Trophoblast cell (in vitro differentiated cells and primary cell): ENCODE results near the gene PAFAH2.

Experiments used
- DNase-seq, 2 donors: peaks; one replicate each; pipeline ENCODE4 v3.0.0-alpha.2; 2016
- H2AFZ ChIP-seq: 2 replicates; pipeline ENCODE4 v1.6.1; 2013; ENCODE audit warnings: low read length, moderate library complexity, mild to moderate bottlenecking; ENCODE audit not compliant: insufficient read depth, poor library complexity
- H2AK5ac ChIP-seq: 2 replicates; pipeline ENCODE4 v1.6.1; 2013; ENCODE audit warnings: mild to moderate bottlenecking, low read length
- H2BK120ac ChIP-seq: 2 replicates; pipeline ENCODE4 v1.6.1; 2013; ENCODE audit warnings: low read length, mild to moderate bottlenecking, moderate library complexity; ENCODE audit not compliant: insufficient read depth, poor library complexity
- H2BK12ac ChIP-seq: 2 replicates; pipeline ENCODE4 v1.6.1; 2013; ENCODE audit warnings: mild to moderate bottlenecking, low read length, moderate library complexity
- H2BK5ac ChIP-seq: 2 replicates; pipeline ENCODE4 v1.6.1; 2013; ENCODE audit warnings: low read length, low read depth, moderate library complexity, mild to moderate bottlenecking; ENCODE audit not compliant: poor library complexity
- H3K14ac ChIP-seq: 2 replicates; pipeline ENCODE4 v1.6.1; 2013; ENCODE audit warnings: mild to moderate bottlenecking, low read length
- H3K18ac ChIP-seq: 2 replicates; pipeline ENCODE4 v1.6.1; 2013; ENCODE audit warnings: mild to moderate bottlenecking, low read length
- H3K23ac ChIP-seq: 2 replicates; pipeline ENCODE4 v1.6.1; 2013; ENCODE audit warnings: low read length
- H3K27ac ChIP-seq: 2 replicates; pipeline ENCODE4 v1.5.1; 2013; ENCODE audit warnings: low read depth, mild to moderate bottlenecking, inconsistent platforms, low read length, moderate library complexity
- H3K27me3 ChIP-seq: 2 replicates; pipeline ENCODE4 v1.6.1; 2013; ENCODE audit warnings: inconsistent platforms, mild to moderate bottlenecking, low read length, moderate library complexity; ENCODE audit not compliant: insufficient read depth
- H3K36me3 ChIP-seq, 2 experiments: 1 replicate in 1 of 2; 2 replicates in 1 of 2; pipeline ENCODE4 v1.6.1; 2013; ENCODE audit warnings: low read length in 2 of 2, mild to moderate bottlenecking in 2 of 2, moderate library complexity in 1 of 2; ENCODE audit not compliant: insufficient read depth in 2 of 2, control insufficient read depth in 1 of 2
- H3K4ac ChIP-seq: 2 replicates; pipeline ENCODE4 v1.6.1; 2013; ENCODE audit warnings: low read depth, mild to moderate bottlenecking, low read length, moderate library complexity
- H3K4me1 ChIP-seq, 2 experiments: 1 replicate in 1 of 2; 2 replicates in 1 of 2; pipeline ENCODE4 v1.6.1; 2013; ENCODE audit warnings: low read length in 2 of 2, mild to moderate bottlenecking in 2 of 2, moderate library complexity in 1 of 2; ENCODE audit not compliant: insufficient read depth in 2 of 2, control insufficient read depth in 1 of 2
- H3K4me2 ChIP-seq: 2 replicates; pipeline ENCODE4 v1.6.1; 2013; ENCODE audit warnings: inconsistent platforms, mild to moderate bottlenecking, low read length, moderate library complexity
- H3K4me3 ChIP-seq: 2 replicates; pipeline ENCODE4 v1.5.1; 2013; ENCODE audit warnings: mild to moderate bottlenecking, low read depth, low read length, inconsistent platforms
- H3K79me1 ChIP-seq: one replicate; pipeline ENCODE4 v1.6.1; 2013; ENCODE audit warnings: low read length
- H3K79me2 ChIP-seq: 2 replicates; pipeline ENCODE4 v1.6.1; 2013; ENCODE audit warnings: low read length, mild to moderate bottlenecking; ENCODE audit not compliant: control insufficient read depth, insufficient read depth, poor library complexity
- H3K9ac ChIP-seq: 2 replicates; pipeline ENCODE4 v1.6.1; 2013; ENCODE audit warnings: mild to moderate bottlenecking, low read length
- H3K9me3 ChIP-seq: 2 replicates; pipeline ENCODE4 v1.6.1; 2013; ENCODE audit warnings: low read depth, mild to moderate bottlenecking, control low read depth, inconsistent platforms, low read length; ENCODE audit not compliant: insufficient read depth
- H4K12ac ChIP-seq: 2 replicates; pipeline ENCODE4 v1.6.1; 2013; ENCODE audit warnings: low read depth, mild to moderate bottlenecking, low read length, moderate library complexity
- H4K8ac ChIP-seq: 2 replicates; pipeline ENCODE4 v1.6.1; 2013; ENCODE audit warnings: low read depth, mild to moderate bottlenecking, low read length, moderate library complexity
- H4K91ac ChIP-seq: one replicate; pipeline ENCODE4 v1.6.1; 2013; ENCODE audit warnings: low read depth, mild to moderate bottlenecking, low read length, moderate library complexity
- WGBS: extraction: QIAGEN DNeasy Blood & Tissue Kit; methylation state at CpG from one replicate; pipeline ENCODE4 v1.1.7; 2013; ENCODE audit warnings: missing lambda C conversion rate; ENCODE audit not compliant: insufficient read length, insufficient coverage; ENCODE audit errors: extremely low coverage; 5-methylcytosine and 5-hydroxymethylcytosine counted together

PAFAH2 gene

DNA sequence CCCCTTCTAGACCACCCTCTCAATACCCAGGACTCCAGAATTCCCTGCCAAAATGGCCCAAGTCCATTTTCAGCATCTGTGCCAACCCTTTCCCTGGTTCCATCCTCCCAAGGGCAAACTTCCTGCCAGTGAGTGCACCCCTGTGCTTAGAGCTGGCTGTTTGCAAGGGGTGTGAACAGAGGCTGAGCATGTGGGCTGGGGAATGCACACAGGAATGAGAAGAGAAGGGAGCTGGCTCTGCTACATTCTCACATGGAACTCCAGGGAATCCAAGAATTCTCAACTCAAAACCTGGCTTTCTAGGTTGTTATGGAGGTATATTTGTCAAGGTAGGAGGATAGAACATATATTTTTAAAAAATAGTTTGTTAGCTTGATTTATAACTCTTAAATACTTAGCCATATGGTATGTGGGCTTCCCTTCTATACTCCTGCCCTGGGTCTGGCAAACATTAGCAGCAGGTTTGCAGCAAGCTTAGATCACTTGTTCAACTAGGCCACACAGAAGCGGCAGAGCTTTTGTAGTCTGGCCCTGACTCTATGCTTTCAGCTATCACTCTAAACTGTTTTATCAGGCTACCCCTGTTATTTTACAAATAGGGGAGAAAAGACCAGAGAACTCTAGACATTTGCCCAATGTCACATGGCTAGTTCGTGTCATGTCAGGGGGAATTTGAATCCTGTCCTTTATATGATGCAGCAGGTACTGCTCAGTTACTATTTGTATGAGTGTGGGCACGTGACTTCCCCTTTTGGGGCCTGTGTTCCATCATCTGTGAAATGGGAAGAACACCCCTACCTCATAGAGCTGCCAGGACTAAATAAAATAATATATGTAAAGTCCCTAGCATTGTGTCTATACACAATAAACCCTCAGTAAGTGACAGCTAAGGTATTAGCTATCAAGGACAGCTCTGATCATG is 83.5 kb downstream of the PAFAH2 start:
- Histone ChIP-seq H3K79me1 (no peaks in the 10 kb centered on the region), H3K14ac (peak overlapping the region; percentile 57), H3K27me3 (no peaks in the 10 kb centered on the region), H3K4ac (no peak overlapping the region), H3K4me2 (no peak overlapping the region), H3K23ac (no peak overlapping the region), H4K8ac (no peak overlapping the region), H3K18ac (no peak overlapping the region), H2BK120ac (no peak overlapping the region), H3K27ac (no peak overlapping the region), H3K4me1 (peaks cover 4 to 6% of the 10 kb centered on the region in 2 experiments), H2BK12ac (no peak overlapping the region), H2BK5ac (no peak overlapping the region), H3K9me3 (no peaks in the 10 kb centered on the region), H3K4me3 (no peak overlapping the region), H4K12ac (peak overlapping the region; percentile 6), H2AK5ac (no peak overlapping the region), H2AFZ (no peak overlapping the region), H3K9ac (no peak overlapping the region), H4K91ac (no peak overlapping the region), H3K36me3 (no peaks in the 10 kb centered on the region), H3K79me2 (no peaks in the 10 kb centered on the region)
- DNase-seq, result peak; percentile 70 to 85
- no CpG with 5 or more reads among the region's 3 CpGs for WGBS

DNA sequence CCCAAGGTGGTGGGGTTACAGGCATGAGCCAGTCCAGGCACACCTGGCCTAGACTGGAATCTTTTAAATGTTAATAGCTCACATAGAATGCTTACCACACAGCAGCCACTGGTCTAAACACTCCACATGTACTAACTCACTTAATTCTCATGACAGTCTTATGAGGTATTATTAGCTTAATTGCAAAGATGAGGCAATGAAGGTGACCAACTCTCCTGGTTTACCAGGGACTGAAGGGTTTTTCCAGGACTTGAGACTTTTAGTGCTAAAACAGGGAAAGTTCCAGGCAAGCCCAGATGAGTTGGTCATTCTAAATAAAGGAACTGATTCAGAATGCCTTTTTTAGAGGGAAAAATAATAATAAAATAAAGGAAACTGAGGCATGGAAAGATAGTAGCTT is 84.7 kb downstream of the PAFAH2 start:
- no peak overlapping the region for H2BK120ac ChIP-seq
- H3K4me2 ChIP-seq, result no peak overlapping the region
- no peaks in the 10 kb centered on the region for H3K79me2 ChIP-seq
- H3K4ac ChIP-seq, result no peak overlapping the region
- no peaks in the 10 kb centered on the region for H3K9me3 ChIP-seq
- H2AFZ ChIP-seq, result no peak overlapping the region
- H3K79me1 ChIP-seq, result no peaks in the 10 kb centered on the region
- H4K91ac ChIP-seq, result no peak overlapping the region
- no peak overlapping the region for H2AK5ac ChIP-seq
- no peak overlapping the region for H2BK5ac ChIP-seq
- H3K27me3 ChIP-seq, result no peaks in the 10 kb centered on the region
- no peak overlapping the region for H3K14ac ChIP-seq
- no peak overlapping the region for H3K27ac ChIP-seq
- no peak overlapping the region for H3K23ac ChIP-seq
- H4K12ac ChIP-seq, result no peak overlapping the region
- no peak overlapping the region for H3K4me3 ChIP-seq
- DNase-seq, result peak; percentile 65 to 78
- no peak overlapping the region for H3K18ac ChIP-seq
- H3K36me3 ChIP-seq, result no peaks in the 10 kb centered on the region
- H2BK12ac ChIP-seq, result no peak overlapping the region
- no peak overlapping the region for H3K9ac ChIP-seq
- H3K4me1 ChIP-seq, result peaks cover 4 to 6% of the 10 kb centered on the region in 2 experiments
- H4K8ac ChIP-seq, result no peak overlapping the region

DNA sequence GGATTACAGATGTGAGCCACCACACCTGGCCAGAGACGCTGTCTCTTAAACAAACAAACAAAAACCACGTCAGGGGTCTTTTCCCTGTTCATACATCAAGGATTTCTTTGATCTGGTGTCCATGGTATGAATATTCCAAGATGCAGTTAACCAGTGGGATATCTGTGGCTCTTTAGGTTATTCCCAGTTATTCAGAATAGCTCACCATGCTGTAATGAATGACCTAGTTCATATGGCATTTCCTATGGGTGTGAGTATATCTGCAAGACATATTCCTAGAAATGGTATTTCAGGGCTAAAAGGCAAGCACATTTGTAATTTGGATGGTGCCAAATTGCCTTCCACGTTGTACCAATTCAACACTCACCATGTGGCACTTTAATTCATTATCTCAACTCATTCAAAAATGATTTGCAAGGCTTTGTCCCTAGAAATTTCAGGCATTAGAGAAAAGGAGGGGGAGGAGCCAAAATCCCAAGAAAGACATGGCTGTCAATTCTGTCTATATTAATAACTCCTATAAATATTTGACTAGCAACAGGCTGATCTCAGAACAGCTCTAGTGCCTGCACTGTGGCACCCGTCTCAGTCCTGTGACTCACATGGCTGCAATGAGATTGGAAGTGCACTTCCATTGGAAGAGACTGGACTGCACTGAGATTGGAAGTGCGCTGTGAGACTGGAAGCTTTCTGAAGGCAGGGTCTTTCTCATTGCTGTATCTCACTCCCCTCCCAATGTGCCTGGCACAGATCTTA is 85.6 kb downstream of the PAFAH2 start:
- Histone ChIP-seq H3K4me2 (no peak overlapping the region), H2AFZ (no peak overlapping the region), H3K9me3 (no peaks in the 10 kb centered on the region), H3K27ac (no peak overlapping the region), H3K4ac (no peak overlapping the region), H3K36me3 (no peaks in the 10 kb centered on the region), H3K14ac (no peak overlapping the region), H3K79me1 (no peaks in the 10 kb centered on the region), H4K12ac (no peak overlapping the region), H2BK120ac (no peak overlapping the region), H3K79me2 (no peaks in the 10 kb centered on the region), H3K23ac (no peak overlapping the region), H4K91ac (no peak overlapping the region), H4K8ac (no peak overlapping the region), H2AK5ac (no peak overlapping the region), H3K18ac (no peak overlapping the region), H3K27me3 (no peaks in the 10 kb centered on the region), H3K9ac (no peak overlapping the region), H2BK5ac (no peak overlapping the region), H3K4me1 (peaks cover 4 to 6% of the 10 kb centered on the region in 2 experiments), H3K4me3 (no peak overlapping the region), H2BK12ac (no peak overlapping the region)
- WGBS, result no CpG with 5 or more reads among the region's 5 CpGs
- peak in 1 of 2 donors; percentile 76 for DNase-seq

GRCh38 chr1:25911162-25911561 is 86.7 kb downstream of the PAFAH2 start:
- Histone ChIP-seq H3K18ac (no peak overlapping the region), H3K27me3 (no peaks in the 10 kb centered on the region), H4K91ac (no peak overlapping the region), H4K12ac (no peak overlapping the region), H3K14ac (no peak overlapping the region), H3K36me3 (no peaks in the 10 kb centered on the region), H2BK12ac (no peak overlapping the region), H2AK5ac (no peak overlapping the region), H2BK5ac (no peak overlapping the region), H3K9me3 (no peaks in the 10 kb centered on the region), H4K8ac (no peak overlapping the region), H2AFZ (no peak overlapping the region), H3K4me2 (no peak overlapping the region), H3K23ac (no peak overlapping the region), H3K4me1 (peaks cover 10 to 11% of the 10 kb centered on the region in 2 experiments), H3K79me2 (peaks cover 4% of the 10 kb centered on the region), H2BK120ac (no peak overlapping the region), H3K27ac (no peak overlapping the region), H3K4ac (no peak overlapping the region), H3K79me1 (peaks cover 4% of the 10 kb centered on the region), H3K9ac (no peak overlapping the region), H3K4me3 (no peak overlapping the region)
- DNase-seq, result no peak
